Middle frontal gyrus (tissue), 1 donor: ENCODE measurements around the gene TEX12.
"Not testable (repeated sequence)": the region's sequence is repeated elsewhere in the genome, so short reads cannot be mapped to it uniquely, and the experiment has no call there.

Experiments used
- DNase-seq: peaks from one replicate; pipeline ENCODE4 v3.0.0-alpha.2; 2015; ENCODE audit warnings: low spot score; ENCODE audit errors: extremely low spot score

The TEX12 gene, protein sequence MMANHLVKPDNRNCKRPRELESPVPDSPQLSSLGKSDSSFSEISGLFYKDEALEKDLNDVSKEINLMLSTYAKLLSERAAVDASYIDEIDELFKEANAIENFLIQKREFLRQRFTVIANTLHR

DNA sequence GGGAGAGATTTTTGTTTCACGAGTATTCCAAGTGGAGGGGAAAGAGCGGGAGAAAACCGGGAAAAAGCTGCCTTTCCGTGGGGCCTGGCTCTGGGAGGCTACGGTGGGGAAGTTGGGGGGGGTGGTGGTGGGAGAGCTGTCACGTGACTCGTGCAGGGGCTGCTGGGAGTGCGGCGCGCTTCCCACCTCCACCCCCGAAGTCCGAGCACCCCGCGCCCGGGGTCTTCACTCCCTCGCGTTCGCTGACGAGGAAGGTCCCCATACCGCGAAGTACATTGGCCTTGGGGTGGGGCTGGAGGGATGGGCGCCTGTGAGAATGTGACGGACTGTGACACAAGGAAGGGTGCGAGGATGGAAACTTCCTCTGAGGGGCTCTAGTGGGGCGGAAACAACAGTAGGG is at the start of gene TEX12:
Gene TEX12 (plus strand): TSS at position 228 of the 400 bp plus-strand sequence. CDS start 1,897 bp downstream, outside the sequence.
- no peak for DNase-seq

DNA sequence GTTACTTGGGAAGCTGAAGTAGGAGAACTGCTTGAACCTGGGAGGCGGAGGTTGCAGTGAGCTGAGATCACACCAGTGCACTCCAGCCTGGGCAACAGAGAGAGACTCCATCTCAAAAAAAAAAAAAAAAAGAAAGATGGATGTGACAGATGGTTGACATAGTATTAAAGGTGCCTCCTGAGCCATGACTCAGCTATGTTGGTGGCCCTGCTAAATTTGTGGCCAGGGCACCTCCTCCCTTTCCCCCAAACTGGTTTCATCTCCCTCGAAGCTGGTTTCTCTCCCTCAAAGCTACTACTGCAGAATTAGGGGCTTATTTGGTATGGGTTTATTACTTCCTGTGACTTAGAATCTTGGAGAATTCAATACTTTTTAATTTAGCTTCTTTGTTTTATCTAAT is 49.0 kb upstream of the TEX12 start:
- no peak for DNase-seq

DNA sequence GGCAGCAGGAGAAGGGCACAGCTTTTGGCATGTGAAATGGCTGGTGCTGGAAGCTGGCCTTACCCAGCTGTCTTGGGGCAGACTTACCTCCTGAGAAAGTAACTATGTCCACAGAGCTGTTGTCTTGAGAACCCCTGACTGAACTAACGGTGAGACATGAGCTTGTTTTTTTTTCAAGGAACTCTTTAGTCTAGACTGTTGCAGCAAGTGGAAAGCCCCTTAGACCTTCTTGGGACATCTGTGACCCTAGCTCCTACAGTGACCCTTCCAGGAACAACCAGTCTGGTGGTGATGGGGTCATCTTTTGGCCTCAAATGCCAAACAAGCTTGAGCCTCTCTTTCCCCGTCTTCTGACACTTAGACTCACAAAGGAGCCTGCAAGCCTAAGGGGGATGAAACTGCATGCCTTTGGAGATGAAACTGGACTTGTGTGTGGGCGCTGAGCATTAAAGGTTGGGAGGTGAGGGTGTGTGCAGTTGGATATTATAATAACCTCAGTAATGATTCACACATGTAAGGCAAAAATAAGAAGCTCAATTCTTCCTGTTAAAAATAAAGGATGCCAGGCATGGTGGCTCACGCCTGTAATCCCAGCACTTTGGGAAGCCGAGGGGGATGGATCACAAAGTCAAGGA is 45.1 kb upstream of the TEX12 start:
- DNase-seq: no peak

DNA sequence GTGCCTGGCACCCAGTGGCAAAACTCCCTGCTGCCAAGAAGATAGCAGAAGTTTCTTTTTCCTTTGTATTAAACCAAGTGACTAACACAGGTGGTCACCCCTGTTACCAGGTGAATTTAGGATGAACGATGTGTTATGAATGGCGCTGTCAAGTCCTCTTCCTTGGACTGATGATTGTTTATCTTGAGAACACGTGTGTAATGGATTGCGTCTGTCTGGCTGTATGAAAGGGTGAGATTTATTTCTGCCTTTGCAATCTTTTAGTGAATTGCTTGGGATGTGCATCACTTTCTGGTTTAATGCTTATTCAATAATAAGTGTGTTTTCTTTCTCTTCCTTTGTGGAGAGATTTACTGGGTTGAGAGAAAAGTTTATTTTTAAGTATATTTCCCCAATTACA is 44.0 kb upstream of the TEX12 start:
- DNase-seq: no peak

DNA sequence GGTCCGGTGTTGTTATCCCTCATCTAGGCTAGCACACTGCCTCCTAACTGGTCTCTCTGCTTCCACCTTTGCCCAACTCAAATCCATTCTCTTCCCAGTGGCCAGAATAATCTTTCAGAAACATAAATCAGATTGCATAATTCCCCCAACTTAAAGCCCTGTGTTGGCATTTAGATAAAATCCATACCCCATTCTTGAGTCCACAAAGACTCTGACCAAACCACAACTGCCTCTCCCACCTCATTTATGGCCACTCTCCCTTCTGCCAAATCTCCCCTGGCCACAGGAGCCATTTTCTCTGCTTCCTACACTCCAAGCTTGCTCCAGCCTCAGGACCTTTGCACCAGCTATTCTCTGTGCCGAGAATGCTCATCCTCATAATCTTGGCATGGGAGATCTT is 40.1 kb upstream of the TEX12 start:
- DNase-seq: no peak

DNA sequence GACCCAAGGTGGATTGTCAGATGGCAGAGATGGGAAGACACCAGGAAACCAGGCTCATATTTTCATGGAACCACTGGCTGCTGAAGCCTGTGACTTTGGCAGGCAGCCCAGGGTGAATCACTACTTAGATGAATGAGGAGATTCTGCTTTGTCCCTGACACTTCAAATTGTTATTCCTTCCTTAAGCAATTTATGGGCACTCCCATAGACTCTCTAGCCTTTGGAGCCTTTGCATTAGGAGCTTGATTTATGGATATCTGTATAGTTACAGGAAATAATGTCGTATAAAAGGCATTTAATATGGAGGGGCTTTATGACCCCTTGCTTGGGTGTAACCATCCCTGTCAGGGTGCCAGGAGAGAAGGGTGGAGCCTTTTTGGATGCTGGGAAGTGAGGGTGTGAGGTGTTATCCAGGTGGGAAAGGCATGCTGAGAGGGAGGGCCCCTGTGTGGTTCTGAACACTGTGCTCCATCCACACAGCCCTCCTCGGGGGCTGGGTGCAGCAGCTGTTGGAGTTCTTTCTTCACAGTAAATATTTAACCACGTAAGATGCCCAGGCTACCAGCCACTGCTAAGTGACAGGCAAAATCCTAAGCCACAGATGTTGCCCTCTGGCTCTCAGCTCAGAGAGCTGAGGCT is 38.6 kb upstream of the TEX12 start:
- no peak for DNase-seq

DNA sequence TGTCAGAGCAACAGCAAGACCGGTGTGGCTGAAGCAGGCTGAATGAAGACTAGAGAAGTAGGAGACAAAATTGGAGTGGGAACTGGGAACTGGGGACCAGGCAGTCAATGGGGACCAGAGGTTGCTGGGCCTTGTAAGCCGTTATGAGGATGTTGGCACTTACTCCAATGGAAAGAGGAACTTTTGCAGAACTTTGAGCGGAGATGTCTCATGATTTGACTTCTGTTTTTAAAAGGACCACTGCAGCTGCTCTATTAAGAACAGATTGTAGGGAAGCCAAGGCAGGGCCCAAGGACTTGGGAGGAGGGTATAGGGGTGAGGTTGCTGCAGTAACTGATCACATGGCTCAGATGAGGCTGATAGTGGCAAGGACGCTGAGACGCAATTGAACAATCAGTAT is 37.5 kb upstream of the TEX12 start:
- no peak for DNase-seq

DNA sequence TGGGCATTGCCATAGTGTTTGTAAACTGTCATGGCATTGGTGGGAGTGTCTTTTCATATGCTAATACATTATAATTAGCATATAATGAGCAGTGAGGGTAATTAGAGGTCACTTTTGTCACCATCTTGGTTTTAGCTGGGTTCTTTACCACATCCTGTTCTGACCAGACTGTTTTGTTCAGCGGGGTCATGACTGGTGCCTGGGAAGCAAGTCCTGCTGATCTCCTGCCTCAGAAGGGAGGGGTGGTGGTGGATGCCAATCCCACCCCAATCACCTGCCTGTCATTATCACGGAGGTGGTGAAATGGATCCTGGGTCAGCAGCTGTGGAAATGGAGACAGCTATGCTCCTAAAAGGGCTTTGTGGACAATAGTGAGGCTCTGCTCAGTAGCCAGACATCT is 34.4 kb upstream of the TEX12 start:
- DNase-seq: no peak

DNA sequence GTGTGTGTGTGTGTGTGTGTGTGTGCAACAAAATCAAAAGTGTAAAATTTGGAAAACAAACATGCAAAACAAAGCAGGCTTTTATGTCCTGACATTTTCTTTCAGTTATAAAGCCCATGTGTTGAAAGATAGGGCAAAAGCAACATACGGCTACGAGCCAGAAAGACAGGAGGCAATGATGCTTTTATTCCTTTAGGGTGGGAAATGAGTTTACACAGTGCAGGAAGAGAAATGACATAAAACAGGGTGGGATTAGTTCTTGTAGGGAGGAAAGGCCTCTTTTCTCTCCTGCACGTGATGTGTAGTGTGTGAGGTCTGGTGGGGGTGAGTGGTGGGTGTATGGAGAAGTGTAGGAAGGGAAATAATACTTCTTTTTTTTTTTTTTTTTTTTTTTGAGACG is 32.7 kb upstream of the TEX12 start:
- DNase-seq: no peak

DNA sequence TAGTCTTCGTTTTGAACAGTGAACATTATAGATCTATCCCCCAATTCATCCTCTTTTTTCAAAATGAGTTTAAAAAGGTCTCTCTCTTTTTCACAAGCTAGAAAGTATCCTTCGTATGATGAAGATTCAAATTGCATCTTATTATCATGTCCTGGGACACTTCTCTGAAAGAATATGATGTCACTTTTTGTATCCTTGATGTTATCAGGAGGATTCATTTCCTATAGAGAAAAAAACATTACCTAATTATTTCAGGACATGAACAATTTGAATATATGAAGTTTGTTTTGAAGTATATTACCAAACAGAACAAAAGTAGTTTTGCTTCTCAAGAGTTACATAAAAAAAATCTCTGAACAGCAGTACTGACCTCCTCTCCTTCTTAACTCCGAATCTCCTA is 23.6 kb upstream of the TEX12 start:
- DNase-seq: no peak

DNA sequence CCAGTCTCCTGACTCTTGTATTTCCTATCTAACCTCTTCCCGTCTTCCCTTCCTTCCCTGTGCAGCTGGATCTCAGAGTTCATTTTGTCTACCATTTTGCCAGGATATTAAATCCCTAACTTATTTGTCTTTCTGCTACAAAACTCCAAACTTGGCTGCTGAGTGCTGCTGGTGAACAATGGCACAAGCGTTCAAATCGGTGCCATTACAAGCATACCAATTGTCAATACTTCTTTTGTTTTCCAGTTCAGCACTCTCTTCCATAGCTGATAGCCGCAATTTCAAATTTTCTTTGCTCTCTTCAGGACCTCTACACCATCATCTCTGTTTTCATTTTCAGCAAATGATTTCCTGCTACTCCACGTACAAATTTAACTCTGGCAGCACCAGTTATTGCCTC is 16.7 kb upstream of the TEX12 start:
- DNase-seq: no peak

DNA sequence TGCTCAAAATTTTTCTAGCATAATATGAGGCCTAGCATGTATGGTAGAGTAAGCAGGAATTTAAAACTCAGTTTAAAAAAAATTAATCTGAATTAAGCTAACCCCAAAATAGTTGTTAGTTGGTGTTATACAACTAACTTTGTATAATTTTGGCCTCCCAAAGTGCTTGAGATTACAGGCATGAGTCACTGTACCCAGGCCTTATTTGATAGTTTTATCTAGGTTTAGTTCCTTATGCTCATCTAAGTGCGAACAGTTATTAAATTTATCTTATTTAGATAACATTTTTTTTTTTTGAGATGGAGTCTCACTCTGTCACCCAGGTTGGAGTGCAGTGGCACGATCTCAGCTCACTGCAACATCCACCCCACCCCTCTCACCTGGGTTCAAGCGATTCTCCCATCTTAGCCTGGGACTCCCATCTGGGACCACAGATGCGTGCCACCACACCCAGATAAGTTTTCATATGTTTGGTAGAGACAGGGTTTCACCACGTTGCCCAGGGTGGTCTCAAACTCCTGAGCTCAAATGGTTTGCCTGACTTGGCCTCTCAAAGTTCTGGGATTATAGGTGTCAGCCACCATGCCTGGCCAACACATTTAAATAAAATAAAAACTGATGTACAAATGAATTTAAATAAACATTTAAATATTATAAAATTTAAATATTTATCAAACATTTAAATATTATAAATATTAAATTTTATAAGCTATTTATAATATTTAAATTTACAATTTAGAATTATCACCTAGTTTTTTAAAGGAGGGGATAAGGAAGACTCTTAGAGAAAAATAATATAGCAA is 10.8 kb upstream of the TEX12 start:
- no peak for DNase-seq

DNA sequence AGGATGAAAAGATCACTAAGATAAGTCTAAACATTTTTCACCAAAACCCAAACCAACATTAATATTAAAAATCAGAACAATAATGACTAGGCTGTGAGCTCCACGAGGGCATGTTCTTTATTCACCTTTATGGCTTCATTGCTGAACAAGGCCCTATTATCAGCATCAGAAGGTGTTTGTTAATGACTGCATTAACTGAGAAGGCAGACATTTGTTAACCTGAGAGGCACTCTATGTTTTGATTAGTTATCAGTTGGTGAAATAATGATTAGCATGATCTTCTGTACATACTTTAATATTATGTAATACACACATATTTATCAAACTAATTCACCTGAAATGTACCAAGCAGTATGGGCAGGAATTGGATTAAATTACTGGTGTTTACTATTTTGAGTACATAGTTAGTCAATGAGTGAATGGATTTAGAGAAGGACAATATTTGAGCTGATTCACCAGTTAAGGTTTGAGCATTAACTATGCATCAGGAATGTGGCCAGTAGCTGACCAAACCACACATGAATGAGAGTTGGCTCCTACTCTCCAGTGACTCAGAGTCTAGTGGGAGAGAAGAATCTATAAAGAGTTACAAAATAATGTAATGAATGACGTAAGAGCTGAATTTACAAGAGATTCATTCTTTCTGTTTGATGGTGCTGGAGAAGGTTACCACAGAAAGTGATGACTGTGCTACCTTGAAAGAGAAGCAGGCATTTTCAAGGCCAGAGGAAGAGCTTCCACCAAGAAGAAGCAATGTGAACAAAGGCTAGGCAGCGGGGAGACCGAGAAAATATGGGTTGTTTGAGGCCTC is 10.0 kb upstream of the TEX12 start:
- DNase-seq: no peak

DNA sequence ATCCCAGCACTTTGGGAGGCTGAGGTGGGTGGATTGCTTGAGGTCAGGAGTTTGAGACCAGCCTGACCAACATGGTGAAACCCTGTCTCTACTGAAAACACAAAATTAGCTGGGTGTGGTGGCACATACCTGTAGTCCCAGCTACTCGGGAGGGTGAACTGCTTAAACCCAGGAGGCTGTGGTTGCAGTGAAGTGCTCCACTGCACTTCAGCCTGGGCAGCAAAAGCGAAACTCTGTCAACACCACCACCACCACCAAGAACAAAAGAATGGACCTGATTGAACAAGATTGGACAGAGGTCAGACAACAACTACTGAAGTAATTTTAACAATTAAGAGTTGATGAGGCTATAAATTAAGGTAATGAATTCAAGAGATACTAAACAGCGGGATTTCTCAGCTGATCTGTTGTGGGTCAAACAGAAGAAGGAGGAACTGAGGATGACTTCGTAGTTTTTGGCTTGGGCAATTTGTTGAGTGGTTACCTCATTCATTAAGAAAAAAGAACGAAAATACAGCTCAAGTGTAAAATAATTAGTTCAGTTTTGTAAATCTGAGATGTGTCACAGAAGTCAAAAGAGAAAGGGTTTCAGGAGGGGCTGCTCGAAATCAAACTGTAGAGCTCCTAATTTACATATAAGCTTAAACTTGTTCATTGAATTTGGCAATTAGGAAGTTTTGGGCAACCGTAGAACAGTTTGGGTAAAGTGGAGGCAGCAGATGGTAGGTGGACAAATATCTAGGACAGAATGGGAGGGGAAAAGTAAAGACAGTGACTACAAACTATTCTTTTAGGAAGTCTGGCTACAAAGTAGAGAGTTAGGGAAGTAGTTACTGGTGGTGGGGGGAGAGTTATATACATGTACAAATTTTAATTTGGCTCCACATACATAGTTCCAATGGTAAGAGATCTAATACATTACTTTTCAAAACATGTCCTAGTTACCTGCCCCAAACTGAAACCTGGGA is 7.8 kb upstream of the TEX12 start:
- DNase-seq: no peak

DNA sequence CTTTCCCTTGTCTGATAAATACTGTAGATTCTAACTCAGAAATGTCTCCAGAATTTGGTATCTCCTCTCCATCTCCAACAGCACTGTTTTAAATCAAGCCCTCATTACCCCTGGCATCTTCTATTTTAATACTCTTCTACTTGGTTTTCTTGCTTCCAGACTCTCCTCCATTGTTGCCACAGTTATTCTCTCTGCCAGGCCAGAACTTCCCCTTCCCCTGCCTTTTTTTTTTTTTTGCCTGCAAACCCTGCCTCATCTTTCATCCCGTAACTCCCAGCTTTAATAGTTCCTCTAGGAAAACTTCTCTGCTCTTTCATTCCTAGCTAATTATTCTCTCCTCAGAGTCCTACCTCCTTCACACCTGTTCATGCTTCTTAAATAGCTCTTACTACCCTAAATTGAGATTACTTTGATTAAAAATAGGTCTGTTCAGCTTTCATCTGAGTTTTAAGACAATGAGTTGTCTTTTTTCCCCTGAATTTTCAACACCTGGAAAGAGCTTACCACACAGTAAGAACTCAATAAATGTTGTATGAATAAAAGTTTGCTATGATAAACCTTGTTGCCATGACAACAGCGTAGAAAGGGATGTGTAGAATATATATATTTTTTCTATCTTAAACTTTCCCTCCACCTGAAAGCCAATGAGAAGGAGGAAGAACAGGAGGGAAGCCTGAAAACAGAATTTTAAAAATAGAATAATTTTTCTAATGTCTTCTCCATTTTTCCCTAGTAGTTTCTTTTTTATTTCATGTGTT is 6.9 kb upstream of the TEX12 start:
- DNase-seq: no peak

DNA sequence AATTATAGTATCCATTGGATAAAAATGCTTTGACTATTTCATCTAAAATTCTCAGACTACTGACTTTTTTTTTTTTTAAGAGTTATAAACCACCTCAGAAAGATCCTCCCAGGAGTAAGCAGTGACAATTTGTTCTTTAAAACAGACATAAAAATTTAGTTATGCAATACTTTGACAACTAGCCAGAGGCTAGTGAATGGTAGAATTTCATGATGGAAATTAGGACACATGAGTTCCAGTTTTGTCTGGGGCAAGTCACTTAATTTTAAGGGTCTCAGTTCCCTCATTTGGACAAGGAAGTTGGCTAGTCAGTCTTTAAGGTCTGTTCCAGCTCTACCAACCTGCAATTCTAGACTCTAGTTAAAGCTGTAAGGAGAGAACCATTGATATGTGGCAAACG is 6.2 kb upstream of the TEX12 start:
- DNase-seq: no peak

DNA sequence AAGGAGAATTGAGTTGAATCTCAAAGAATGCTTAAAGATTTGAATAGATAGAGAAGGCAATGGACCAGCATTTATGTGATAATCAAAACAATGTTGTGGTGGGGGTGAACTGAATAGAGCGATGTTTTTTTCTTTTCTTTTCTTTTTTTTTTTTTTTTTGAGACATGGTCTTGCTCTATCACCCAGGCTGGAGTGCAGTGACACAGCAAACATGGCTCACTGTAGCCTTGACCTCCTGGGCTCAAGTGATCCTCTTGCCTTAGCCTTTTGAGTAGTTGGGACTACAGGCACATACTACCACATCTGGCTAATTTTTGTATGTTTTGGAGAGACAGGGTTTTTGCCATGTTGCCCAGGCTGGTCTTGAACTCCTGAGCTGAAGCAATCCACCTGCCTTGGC is 5.0 kb upstream of the TEX12 start:
- not testable (repeated sequence) for DNase-seq

DNA sequence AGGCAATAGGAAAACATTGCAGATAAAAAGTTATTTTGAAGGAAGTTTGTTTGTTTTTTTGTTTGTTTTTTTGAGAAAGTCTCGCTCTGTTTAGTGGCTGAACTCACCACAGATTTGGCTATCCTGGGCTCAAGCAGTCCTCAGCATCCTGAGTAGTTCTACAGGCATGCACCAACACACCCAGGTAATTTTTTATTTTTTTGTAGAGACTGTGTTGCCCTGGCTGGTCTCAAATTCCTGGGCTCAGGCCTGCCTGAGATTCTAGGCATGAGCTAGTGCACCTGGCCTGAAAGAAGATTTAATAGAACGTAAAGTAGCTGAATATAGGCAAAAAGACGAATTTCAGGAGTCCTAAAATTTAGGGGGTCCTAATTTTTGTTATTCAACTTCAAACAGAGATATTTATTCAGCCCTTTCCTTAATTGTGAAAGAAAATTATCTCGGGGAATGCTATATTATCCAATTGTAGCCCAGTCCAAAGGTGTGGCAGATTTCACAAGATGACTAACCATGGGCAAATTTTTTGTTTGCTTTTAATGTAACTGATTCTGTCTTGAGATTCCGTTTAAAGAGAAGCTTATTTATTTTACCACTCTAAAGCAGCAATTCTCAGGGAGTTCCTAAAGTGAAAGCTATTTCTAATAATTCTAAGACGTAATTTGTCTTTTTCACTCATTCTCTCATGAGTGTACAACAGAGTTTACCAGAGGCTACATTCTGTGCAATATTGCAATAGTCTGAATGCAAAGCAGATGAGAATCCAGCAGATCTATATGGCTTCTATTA is 4.2 kb upstream of the TEX12 start:
- no peak for DNase-seq
